GM12892 (cell line): ENCODE measurements around the gene LAMTOR5.

ENCODE experiments used
- POLR2A ChIP-seq: IDR thresholded peaks from 2 replicates; pipeline ENCODE4 v1.6.1; 2011; ENCODE audit warnings: low read depth, low read length, control low read depth
- POLR2AphosphoS5 ChIP-seq: IDR thresholded peaks from 2 replicates; pipeline ENCODE4 v1.6.1; 2011; ENCODE audit warnings: low read depth, low read length, control low read depth
- TAF1 ChIP-seq: IDR thresholded peaks from 2 replicates; pipeline ENCODE4 v1.6.1; 2011; ENCODE audit warnings: low read depth, mild to moderate bottlenecking, control low read depth, low read length, borderline replicate concordance

DNA sequence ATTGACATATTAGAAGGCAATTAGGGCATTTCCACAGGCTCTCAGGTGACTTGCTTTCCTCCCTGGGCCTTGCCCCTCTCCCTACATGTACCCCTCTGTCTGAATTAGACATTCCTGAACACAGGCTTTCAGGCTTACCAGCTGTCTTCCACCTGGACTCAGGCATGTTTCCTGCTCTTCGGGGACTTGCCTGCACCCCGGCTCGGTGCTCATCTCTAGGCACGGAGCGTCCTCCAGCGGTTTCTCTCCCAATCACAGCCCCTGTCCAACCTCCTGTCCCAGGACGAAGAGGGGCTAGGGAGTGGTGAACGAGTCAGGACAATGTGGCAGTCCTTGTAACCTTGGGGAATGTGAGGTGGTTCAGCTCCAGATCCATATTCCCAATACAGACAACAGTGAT, 47.7 kb upstream of the LAMTOR5 start:
- TF ChIP-seq POLR2A (no peak), TAF1 (no peak), POLR2AphosphoS5 (no peak)
